Caco-2 (cell line): ENCODE results near the gene LENG9. TPM values are rescaled to one million over a fixed set of nuclear protein-coding genes. Genes with fewer than 3 reads are reported as not detected.

ENCODE experiments used
- BruUV-seq: library from RNA; stranded (reverse); fragments of 400-500 nt; replicated peaks from 2 replicates; lab custom pipeline; 2021; lab: Mats Ljungman, UMichigan
- CTCF ChIA-PET: fragments of 300-600 bp; sonication (Branson Sonifier 250); formaldehyde crosslinking; loops from one replicate; lab custom pipeline; 2022; ENCODE audit warnings: antibody characterized with exemption; lab: Charles Lee
- POLR2A ChIA-PET: fragments of 300-600 bp; sonication (Branson Sonifier 250); formaldehyde crosslinking; loops from one replicate; lab custom pipeline; 2022; ENCODE audit warnings: antibody characterized with exemption; lab: Charles Lee
- DNase-seq, 2 experiments: peaks; one replicate each; pipeline versions ENCODE4 v3.0.0 to v3.0.0-alpha.2; 2020 to 2022
- H3K27me3 ChIP-seq: replicated peaks from 2 replicates; pipeline ENCODE4 v1.6.0; 2011; ENCODE audit warnings: low read length; ENCODE audit not compliant: control insufficient read depth, insufficient read depth
- H3K36me3 ChIP-seq: 2 replicates; pipeline ENCODE4 v1.5.1; 2011; ENCODE audit warnings: low read length; ENCODE audit not compliant: control insufficient read depth, insufficient read depth
- H3K4me1 ChIP-seq: fragments of 250-450 bp; sonication (Bioruptor Pico); 2 replicates; pipeline ENCODE4 v1.5.1; 2020; ENCODE audit warnings: mild to moderate bottlenecking
- H3K4me3 ChIP-seq: 2 replicates; pipeline ENCODE4 v1.5.1; 2011; ENCODE audit warnings: low read depth, mild to moderate bottlenecking, control low read depth, low read length
- H3K9me3 ChIP-seq: fragments of 250-450 bp; sonication (Bioruptor Pico); 2 replicates; pipeline ENCODE4 v1.5.1; 2020; ENCODE audit warnings: mild to moderate bottlenecking, moderate library complexity
- H3K27ac Mint-ChIP-seq: one replicate; pipeline ENCODE4 v1.8.0; 2022; ENCODE audit warnings: mixed read lengths; ENCODE audit not compliant: unreplicated experiment
- H3K27me3 Mint-ChIP-seq: one replicate; pipeline ENCODE4 v1.8.0; 2022; ENCODE audit warnings: mixed read lengths; ENCODE audit not compliant: insufficient read depth, unreplicated experiment
- H3K36me3 Mint-ChIP-seq: one replicate; pipeline ENCODE4 v1.8.0; 2022; ENCODE audit warnings: mild to moderate bottlenecking, mixed read lengths; ENCODE audit not compliant: insufficient read depth, unreplicated experiment
- H3K4me1 Mint-ChIP-seq: one replicate; pipeline ENCODE4 v1.8.0; 2022; ENCODE audit warnings: low read depth, mixed read lengths; ENCODE audit not compliant: unreplicated experiment
- H3K4me3 Mint-ChIP-seq: one replicate; pipeline ENCODE4 v1.8.0; 2022; ENCODE audit warnings: mild to moderate bottlenecking, moderate library complexity, mixed read lengths; ENCODE audit not compliant: unreplicated experiment
- H3K9me3 Mint-ChIP-seq: one replicate; pipeline ENCODE4 v1.8.0; 2022; ENCODE audit warnings: mixed read lengths; ENCODE audit not compliant: unreplicated experiment
- CTCF ChIP-seq, 2 experiments: fragments of 200-600 bp in 1 of 2; IDR thresholded peaks; 1 replicate in 1 of 2; 2 replicates in 1 of 2; pipeline versions ENCODE4 v1.5.1 to v1.8.0; 2011 to 2022; ENCODE audit warnings: antibody characterized with exemption in 1 of 2, control low read depth in 1 of 2, inconsistent platforms in 1 of 2, low read depth in 1 of 2, low read length in 1 of 2, mild to moderate bottlenecking in 1 of 2, moderate library complexity in 1 of 2; ENCODE audit not compliant: insufficient read depth in 1 of 2, severe bottlenecking in 1 of 2, unreplicated experiment in 1 of 2
- intact Hi-C: fragments of 100-400 bp; cut with micrococcal nuclease; formaldehyde crosslinking; loops from one replicate; pipeline ENCODE4 v1.10.0; 2022; ENCODE audit not compliant: unreplicated experiment
- total RNA-seq: library from RNA; stranded (reverse); gene quantifications from 2 replicates; pipeline ENCODE4 v1.2.3, GENCODE V29; 2022

Gene LENG9
- total RNA-seq, 1 experiment from 2014 or later, result 6.7 TPM

- BruUV-seq, result no TSS peak
- intact Hi-C loops, result loop anchor here (5.0 kb wide), 2 partner anchors 267 to 1683 kb away; partner anchors contain the start of genes TSEN34 and ZNF444
- Mint-ChIP-seq H3K27me3 (no peaks in the 10 kb centered on the region), H3K4me1 (peaks cover 25% of the 10 kb centered on the region), H3K4me3 (peak overlapping the region; percentile 12), H3K9me3 (no peaks in the 10 kb centered on the region), H3K36me3 (peaks cover 97% of the 10 kb centered on the region), H3K27ac (peak overlapping the region; percentile 30)
- ChIA-PET CTCF (no interaction called here), POLR2A (interaction anchor here (1.2 kb wide), 1 partner anchor 11 kb away, joined by 3 read pairs; no protein-coding TSS in a partner anchor)
- TF ChIP-seq CTCF (IDR thresholded peaks at IDR 0.05; ENCODE audit: insufficient read depth in 1 of 2, low read depth in 1 of 2, low read length in 1 of 2, severe bottlenecking in 1 of 2, unreplicated experiment in 1 of 2), result no peak
- DNase-seq, result no peak
- peaks cover 7% of the 10 kb centered on the region; the same call in 1 of the 2 replicates for H3K36me3 ChIP-seq
- H3K9me3 ChIP-seq, result no peaks in the 10 kb centered on the region
- peaks cover 8% of the 10 kb centered on the region for H3K4me1 ChIP-seq
- H3K4me3 ChIP-seq, result no peak overlapping the region
- H3K27me3 ChIP-seq, result no peaks in the 10 kb centered on the region
Measured at GRCh38 chr19:54459282-54460229, 4.0 kb downstream of the LENG9 start.

- TSS peak; percentile 2 for BruUV-seq
- Histone ChIP-seq H3K4me1 (peaks cover 8% of the 10 kb centered on the region), H3K4me3 (no peak overlapping the region), H3K36me3 (peaks cover 13% of the 10 kb centered on the region), H3K27me3 (no peaks in the 10 kb centered on the region), H3K9me3 (no peaks in the 10 kb centered on the region)
- ChIA-PET CTCF (no interaction called here), POLR2A (interaction anchor here (1.2 kb wide), 1 partner anchor 10 kb away, joined by 3 read pairs; no protein-coding TSS in a partner anchor)
- Mint-ChIP-seq H3K9me3 (no peaks in the 10 kb centered on the region), H3K36me3 (peaks cover 97% of the 10 kb centered on the region), H3K4me3 (no peak overlapping the region), H3K4me1 (peaks cover 19% of the 10 kb centered on the region), H3K27ac (peak overlapping the region; percentile 30), H3K27me3 (no peaks in the 10 kb centered on the region)
- DNase-seq, result no peak
- TF ChIP-seq CTCF (IDR thresholded peaks at IDR 0.05; ENCODE audit: insufficient read depth in 1 of 2, low read depth in 1 of 2, low read length in 1 of 2, severe bottlenecking in 1 of 2, unreplicated experiment in 1 of 2), result no peak
- intact Hi-C loops, result no loop called here
Measured at GRCh38 chr19:54458648-54459281, 4.8 kb downstream of the LENG9 start.
